GM21367 (cell line): Measurements from ENCODE around the gene ZMYM3.

Source experiments
- ATAC-seq: cut with Tn5 transposase; IDR thresholded peaks from one replicate; pipeline ENCODE4 v1.9.1; 2021; ENCODE audit not compliant: unreplicated experiment

The ZMYM3 gene

DNA sequence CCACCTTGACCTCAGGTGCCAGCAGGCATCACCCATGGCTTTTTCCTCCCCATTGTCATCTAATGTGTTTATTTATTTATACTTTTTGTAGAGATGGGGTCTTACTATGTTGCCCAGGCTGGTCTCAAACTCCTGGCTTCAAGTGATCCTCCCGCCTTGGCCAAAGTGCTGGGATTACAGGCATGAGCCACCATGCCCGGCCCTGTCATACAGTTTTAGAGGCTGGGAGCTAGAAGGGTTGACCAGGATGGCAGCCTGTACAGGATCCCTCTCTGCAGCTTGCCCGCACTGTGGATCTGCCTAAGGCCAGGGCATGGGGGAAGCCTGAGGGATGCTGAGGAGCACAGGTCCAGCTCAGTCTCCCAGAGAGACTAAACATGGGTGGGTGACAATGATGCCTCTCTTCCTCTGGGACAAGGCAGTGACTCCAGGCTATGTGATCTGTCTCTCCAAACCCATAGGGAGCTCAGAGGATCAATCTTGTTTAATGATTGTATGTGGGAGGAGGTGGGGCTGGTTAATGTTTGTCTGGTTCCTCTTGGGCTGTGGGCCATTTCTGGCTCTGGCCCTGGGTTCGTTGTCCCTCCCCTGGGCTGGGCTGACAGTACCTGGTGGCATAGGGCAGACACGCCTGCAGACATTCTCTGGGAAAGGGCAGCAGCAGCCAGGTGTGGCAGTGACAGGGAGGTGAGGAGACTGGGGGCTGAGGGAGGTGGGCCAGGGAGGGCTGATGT is 39.2 kb downstream of the ZMYM3 start:
- ATAC-seq, result no peak

DNA sequence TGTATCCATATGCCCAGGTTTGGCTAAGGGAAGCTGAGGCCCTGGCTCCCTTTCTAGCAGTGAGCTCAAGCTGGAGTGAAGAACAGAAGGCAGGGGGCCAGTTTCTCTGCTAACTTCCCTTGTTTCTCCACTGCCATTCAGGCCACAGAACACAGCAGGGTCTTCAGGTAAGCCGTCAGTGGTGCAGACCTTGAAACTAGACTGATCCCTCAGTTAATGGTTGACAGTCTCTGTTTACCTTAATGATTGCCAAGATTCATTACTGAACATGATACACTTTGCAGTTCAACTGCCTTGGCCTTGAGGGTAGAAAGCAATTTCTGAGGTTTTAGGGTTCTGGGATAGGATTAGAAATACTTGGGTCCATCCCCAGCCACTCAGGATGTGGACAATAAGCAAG is 39.8 kb downstream of the ZMYM3 start:
- no peak for ATAC-seq

DNA sequence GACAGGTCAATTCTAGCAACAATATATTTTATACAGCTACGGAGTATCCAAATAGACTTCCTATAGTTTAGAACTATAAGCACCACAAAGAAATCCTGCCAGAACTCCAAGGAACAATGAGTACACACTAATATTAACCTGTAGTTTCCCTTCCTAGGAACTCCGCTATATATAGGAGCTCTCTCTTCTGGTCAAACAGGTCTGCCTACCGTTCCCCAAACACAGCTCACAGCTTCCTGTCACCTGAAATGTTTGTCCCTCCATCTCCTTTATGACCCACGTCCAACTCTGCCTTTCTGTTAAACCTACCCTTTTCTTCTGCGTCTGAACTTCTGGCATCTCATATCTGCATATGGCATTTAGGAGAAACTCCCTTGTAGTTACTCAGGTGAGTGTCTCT is 41.4 kb downstream of the ZMYM3 start:
- ATAC-seq, result no peak

DNA sequence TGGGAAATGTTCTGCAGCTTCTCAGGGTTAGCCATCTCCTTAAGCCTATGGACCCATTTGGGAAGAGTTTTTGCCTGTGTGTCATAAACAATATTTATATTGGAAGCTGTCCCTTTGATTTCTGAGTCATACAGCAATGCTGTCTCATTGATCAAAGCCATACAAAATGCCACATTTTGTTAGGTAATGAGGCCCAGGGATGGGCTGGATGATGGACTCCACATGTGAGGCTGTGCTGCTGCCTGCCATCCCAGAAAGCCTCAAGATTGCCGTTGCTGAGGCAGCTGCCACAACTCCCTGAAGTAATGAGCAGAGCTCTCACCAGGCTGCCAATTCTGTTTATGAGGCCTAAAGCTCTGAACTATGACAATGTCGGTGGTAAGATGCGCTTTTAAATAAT is 43.1 kb downstream of the ZMYM3 start:
- ATAC-seq, result no peak

DNA sequence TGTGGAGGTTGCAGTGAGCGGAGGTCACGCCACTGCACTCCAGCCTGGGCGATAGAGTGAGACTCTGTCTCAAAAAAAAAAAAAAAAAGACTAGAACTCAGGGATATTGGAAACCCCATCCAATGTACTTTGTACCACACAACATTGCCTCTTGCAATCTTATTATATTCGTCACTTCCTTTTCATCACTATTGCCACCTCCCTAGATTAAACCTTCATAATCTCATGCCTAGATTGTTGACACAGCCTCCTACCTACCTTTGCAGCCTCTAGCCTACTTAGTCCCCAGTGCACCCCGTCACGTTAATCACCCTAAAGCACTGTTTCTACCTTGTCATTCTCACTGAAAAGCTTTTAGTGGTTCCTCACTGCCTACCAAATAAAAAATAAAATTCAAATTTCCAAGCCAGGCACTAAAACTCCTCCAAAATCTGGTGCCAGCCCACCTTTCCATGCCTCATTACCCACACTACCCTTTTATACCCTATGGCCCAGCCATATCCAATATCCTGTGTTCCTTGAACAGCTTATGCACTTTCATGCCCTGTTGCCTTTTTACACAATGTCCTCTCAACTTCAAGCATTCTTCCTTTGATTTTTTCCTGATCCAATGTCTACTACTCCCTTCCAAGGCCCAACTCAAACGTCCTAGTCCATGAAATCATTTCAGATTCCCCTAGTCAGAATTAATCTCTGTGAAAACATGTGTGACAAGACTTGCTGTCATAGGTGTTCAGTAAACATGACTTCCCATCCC is 54.5 kb downstream of the ZMYM3 start:
- ATAC-seq, result no peak

DNA sequence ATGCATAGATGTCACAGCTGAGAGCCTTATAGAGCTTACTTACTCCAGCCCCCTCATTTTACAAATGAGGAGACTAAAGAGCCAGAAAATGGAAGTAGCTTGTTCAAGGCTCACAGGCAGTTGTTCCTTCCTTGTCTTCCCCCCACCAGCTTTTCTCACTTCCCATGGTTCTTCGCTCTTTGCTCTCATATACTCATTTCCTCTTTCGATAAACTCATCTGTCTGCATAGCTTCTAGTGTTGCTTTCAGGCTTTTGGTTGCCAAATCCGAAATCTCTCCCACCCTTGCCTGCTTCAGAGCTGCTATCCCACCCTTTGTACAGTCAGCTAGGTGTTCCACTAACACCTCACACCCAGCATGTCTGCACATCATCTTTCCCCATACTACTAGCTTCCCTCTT is 55.9 kb downstream of the ZMYM3 start:
- ATAC-seq, result no peak

DNA sequence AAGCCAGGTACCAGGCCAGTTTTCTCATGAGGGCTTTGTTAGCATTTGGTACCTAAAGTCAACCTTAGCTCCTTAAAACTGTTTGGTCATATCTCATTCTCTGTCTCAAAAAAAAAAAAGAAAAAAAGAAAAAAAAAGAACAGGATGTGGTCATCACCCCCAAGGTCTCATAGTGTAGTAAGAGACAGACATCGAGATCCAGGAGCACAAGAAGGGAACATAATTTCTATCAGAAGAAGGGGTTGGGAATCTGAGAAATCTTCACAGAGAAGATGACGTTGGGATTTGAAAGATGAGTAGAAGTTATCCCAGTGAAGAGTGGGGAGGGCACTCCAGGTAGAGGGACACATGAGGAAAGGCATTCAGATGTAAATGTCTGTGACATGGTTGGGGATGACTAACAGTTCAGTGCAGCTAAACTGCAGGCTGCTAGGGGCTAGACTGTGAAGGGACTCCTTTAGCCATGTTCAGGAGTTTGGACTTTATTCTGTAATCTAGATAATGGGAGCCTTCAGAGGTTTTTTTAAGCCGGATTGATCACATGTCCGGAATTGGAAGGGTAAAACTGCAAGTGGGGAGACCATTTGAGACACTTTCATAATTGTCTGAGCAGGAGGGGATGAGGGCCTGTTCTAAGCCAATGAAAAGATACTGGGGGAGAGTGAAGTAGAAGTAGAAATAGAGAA is 57.8 kb downstream of the ZMYM3 start:
- no peak for ATAC-seq

DNA sequence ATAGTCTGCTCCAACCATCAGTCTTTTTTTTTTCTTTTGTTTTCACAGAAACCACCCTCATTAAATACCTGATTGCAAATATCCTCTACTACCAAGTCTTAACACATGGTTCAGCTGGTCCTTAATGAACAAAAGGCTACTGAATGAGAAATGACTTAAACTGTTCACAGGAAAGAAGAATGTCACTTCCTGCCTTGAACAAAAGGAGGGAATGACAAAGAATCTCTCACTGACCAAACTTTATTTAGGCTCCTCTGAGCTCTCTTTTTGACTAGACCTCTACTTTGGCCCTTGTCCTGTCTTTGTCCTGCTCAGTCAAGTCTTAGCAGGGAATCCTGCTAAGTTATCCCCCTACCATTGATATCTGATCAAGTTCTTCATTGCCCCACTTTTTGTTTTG is 62.7 kb downstream of the ZMYM3 start:
- ATAC-seq, result no peak
